GM19372 (cell line): ENCODE data around the gene FGGY.

Experiments
- ATAC-seq: cut with Tn5 transposase; IDR thresholded peaks from one replicate; pipeline ENCODE4 v1.9.1; 2021; ENCODE audit warnings: mild to moderate bottlenecking, low read depth, moderate library complexity; ENCODE audit not compliant: unreplicated experiment

FGGY gene

GRCh38 chr1:59409549-59409948 lies 112.7 kb downstream of the FGGY start:
- ATAC-seq: no peak

GRCh38 chr1:59409986-59410385 lies 113.1 kb downstream of the FGGY start:
- no peak for ATAC-seq

GRCh38 chr1:59410457-59410856 lies 113.6 kb downstream of the FGGY start:
- no peak for ATAC-seq

- no peak for ATAC-seq
Observed at GRCh38 chr1:59411147-59411546, 114.3 kb downstream of the FGGY start.

GRCh38 chr1:59412718-59413326 lies 115.9 kb downstream of the FGGY start:
- no peak for ATAC-seq

GRCh38 chr1:59413327-59413720 lies 116.4 kb downstream of the FGGY start:
- no peak for ATAC-seq

- ATAC-seq: no peak
Observed at GRCh38 chr1:59414406-59415133, 117.7 kb downstream of the FGGY start.

- no peak for ATAC-seq
Observed at GRCh38 chr1:59415286-59415850, 118.5 kb downstream of the FGGY start.

- no peak for ATAC-seq
Observed at GRCh38 chr1:59415881-59416280, 119.0 kb downstream of the FGGY start.

- no peak for ATAC-seq
Observed at GRCh38 chr1:59417406-59417805, 120.5 kb downstream of the FGGY start.

GRCh38 chr1:59418363-59419144 lies 121.7 kb downstream of the FGGY start:
- no peak for ATAC-seq

- ATAC-seq: no peak
Observed at GRCh38 chr1:59419361-59420140, 122.7 kb downstream of the FGGY start.

- ATAC-seq: no peak
Observed at GRCh38 chr1:59421232-59421920, 124.5 kb downstream of the FGGY start.

- no peak for ATAC-seq
Observed at GRCh38 chr1:59422921-59423575, 126.2 kb downstream of the FGGY start.

- no peak for ATAC-seq
Observed at GRCh38 chr1:59427155-59427554, 130.3 kb downstream of the FGGY start.

- no peak for ATAC-seq
Observed at GRCh38 chr1:59427784-59428183, 130.9 kb downstream of the FGGY start.

- ATAC-seq: no peak
Observed at GRCh38 chr1:59428828-59429227, 131.9 kb downstream of the FGGY start.

- ATAC-seq: no peak
Observed at GRCh38 chr1:59429656-59430055, 132.8 kb downstream of the FGGY start.

- ATAC-seq: no peak
Observed at GRCh38 chr1:59431566-59432294, 134.8 kb downstream of the FGGY start.
